MCF 10A (cell line): ENCODE data around the gene DCAF15. TPM values are rescaled to one million over a fixed set of nuclear protein-coding genes. Genes with fewer than 3 reads are reported as not detected.

Source experiments
- BruUV-seq: library from RNA; stranded (reverse); fragments of 400-500 nt; replicated peaks from 2 replicates; lab custom pipeline; 2021; lab: Mats Ljungman, UMichigan
- CTCF ChIA-PET: fragments of 300-600 bp; sonication (Branson Sonifier 250); formaldehyde crosslinking; extraction: SDS; loops from one replicate; lab custom pipeline; 2021; ENCODE audit warnings: antibody characterized with exemption, inconsistent platforms; lab: Yijun Ruan, JAX
- POLR2A ChIA-PET: fragments of 300-600, 350-650 bp; sonication (Branson Sonifier 250); formaldehyde crosslinking; extraction: SDS; loops from one replicate; lab custom pipeline; 2020; ENCODE audit warnings: antibody characterized with exemption, inconsistent platforms; lab: Yijun Ruan, JAX
- DNase-seq: peaks from one replicate; pipeline ENCODE4 v3.0.0-alpha.2; 2018; ENCODE audit not compliant: unreplicated experiment
- H3K27ac Mint-ChIP-seq: one replicate; pipeline ENCODE4 v1.8.0; 2022; ENCODE audit warnings: mild to moderate bottlenecking, low read depth, mixed read lengths; ENCODE audit not compliant: unreplicated experiment
- H3K27me3 Mint-ChIP-seq: one replicate; pipeline ENCODE4 v1.8.0; 2022; ENCODE audit warnings: mixed read lengths; ENCODE audit not compliant: insufficient read depth, unreplicated experiment
- H3K36me3 Mint-ChIP-seq: one replicate; pipeline ENCODE4 v1.8.0; 2022; ENCODE audit warnings: mild to moderate bottlenecking, moderate library complexity, mixed read lengths; ENCODE audit not compliant: insufficient read depth, unreplicated experiment
- H3K4me1 Mint-ChIP-seq: one replicate; pipeline ENCODE4 v1.8.0; 2022; ENCODE audit warnings: mixed read lengths; ENCODE audit not compliant: insufficient read depth, unreplicated experiment
- H3K4me3 Mint-ChIP-seq: one replicate; pipeline ENCODE4 v1.8.0; 2022; ENCODE audit warnings: mild to moderate bottlenecking, moderate library complexity, mixed read lengths; ENCODE audit not compliant: unreplicated experiment
- H3K9me3 Mint-ChIP-seq: one replicate; pipeline ENCODE4 v1.8.0; 2022; ENCODE audit warnings: mixed read lengths; ENCODE audit not compliant: unreplicated experiment
- intact Hi-C: fragments of 100-400 bp; cut with micrococcal nuclease; formaldehyde crosslinking; loops from 2 replicates; pipeline ENCODE4 v1.14.1; 2022
- total RNA-seq: library from RNA; stranded (reverse); gene quantifications from 2 replicates; pipeline ENCODE4 v1.2.3, GENCODE V29; 2022
- TF ChIP-seq, protein P1 (sequence below): fragments of 200-600 bp; IDR thresholded peaks from one replicate; pipeline ENCODE4 v1.8.0; 2022; ENCODE audit warnings: antibody characterized with exemption, mild to moderate bottlenecking; ENCODE audit not compliant: unreplicated experiment

Gene DCAF15
- total RNA-seq, 1 experiment from 2014 or later = 19.3 TPM

DNA sequence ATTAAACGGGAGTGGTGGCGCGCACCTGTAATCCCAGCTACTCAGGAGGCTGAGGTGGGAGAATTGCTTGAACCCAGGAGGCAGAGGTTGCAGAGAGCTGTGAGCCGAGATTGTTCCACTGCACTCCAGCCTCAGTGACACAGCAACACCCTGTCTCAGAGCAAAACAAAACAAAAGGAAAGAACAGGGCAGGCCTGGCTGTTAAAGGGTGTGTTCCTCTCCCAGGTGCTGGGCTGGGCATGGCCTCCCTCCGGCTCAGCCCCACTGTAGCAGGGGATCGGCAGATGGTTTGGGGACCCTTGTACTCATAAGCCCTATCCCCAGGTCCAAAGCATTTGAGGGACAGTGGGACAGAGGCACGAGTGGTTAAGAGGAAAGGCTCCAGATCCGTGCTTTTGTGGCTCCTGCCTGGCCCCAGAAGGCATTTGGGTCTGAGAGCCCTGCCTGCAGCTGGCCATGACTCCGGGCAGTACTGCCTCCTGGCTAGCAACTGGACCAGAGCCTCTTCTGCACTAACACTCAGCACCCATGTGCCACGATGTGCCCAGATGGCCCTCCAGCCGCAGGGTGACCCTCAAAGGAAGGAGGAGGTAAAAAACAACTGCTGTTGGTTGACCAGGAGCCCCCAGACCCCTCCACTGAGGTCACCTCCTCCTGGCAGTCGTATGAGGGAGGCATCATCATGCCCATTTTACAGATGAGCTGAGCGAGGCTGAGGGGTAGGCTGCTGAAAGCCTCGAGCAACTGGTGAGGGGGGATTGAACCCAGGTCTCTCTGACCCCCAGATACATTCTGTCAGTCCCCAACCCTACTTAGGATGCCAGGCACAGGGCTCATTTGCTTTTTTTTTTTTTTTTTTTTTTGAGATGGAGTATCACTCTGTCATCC, 43.8 kb downstream of the DCAF15 start:
- POLR2A ChIA-PET = interaction anchor here (0.6 kb wide), 2 partner anchors 31 to 43 kb away, joined by 3 read pairs; no protein-coding TSS in a partner anchor
- H3K4me1 Mint-ChIP-seq = no peaks in the 10 kb centered on the region
- no TSS peak for BruUV-seq
- CTCF ChIA-PET = interaction anchor here (0.6 to 1.0 kb wide), 5 partner anchors 64 to 488 kb away, joined by 3 read pairs; no protein-coding TSS in a partner anchor
- TF ChIP-seq, protein P1, sequence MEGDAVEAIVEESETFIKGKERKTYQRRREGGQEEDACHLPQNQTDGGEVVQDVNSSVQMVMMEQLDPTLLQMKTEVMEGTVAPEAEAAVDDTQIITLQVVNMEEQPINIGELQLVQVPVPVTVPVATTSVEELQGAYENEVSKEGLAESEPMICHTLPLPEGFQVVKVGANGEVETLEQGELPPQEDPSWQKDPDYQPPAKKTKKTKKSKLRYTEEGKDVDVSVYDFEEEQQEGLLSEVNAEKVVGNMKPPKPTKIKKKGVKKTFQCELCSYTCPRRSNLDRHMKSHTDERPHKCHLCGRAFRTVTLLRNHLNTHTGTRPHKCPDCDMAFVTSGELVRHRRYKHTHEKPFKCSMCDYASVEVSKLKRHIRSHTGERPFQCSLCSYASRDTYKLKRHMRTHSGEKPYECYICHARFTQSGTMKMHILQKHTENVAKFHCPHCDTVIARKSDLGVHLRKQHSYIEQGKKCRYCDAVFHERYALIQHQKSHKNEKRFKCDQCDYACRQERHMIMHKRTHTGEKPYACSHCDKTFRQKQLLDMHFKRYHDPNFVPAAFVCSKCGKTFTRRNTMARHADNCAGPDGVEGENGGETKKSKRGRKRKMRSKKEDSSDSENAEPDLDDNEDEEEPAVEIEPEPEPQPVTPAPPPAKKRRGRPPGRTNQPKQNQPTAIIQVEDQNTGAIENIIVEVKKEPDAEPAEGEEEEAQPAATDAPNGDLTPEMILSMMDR = no peak
- peaks cover 12% of the 10 kb centered on the region for H3K36me3 Mint-ChIP-seq
- DNase-seq = no peak
- H3K27me3 Mint-ChIP-seq = no peaks in the 10 kb centered on the region
- no peak overlapping the region for H3K4me3 Mint-ChIP-seq
- no peak overlapping the region for H3K27ac Mint-ChIP-seq
- no peaks in the 10 kb centered on the region for H3K9me3 Mint-ChIP-seq
- intact Hi-C loops = no loop called here

DNA sequence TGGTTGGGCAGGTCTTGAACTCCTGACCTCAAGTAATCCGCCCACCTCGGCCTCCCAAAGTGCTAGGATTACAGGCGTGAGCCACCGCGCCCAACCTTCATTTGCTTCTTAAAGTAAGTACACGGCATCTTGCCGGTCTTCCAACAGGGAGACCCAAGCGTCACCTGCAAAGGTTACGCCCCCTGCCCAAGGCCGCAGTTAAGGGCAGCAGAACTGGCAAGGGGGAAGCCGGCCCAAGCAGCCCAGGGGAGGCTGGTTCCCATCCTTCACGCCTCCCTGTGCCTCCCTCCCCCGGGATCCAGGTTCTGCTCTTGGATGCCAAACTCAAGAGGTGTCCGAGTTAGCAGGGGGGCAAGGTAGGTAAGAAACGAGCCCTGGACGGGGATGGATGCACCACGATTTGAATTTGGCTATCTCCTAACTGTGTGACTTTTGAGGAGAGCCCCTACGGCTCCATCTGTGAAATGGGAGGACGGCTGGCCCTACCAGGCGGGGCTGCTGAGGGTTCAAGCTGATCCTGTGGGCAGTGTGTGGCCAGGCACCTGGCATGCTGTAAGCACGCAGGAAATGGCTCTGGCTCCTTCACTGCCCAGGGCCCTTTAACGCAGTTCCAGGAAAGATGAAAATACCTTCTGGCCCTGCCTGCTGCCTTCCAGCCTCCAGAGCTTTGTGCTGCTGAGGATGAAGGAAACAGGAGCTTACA, 44.8 kb downstream of the DCAF15 start:
- no peaks in the 10 kb centered on the region for H3K9me3 Mint-ChIP-seq
- peaks cover 7% of the 10 kb centered on the region for H3K36me3 Mint-ChIP-seq
- no TSS peak for BruUV-seq
- no peak overlapping the region for H3K4me3 Mint-ChIP-seq
- H3K27ac Mint-ChIP-seq = no peak overlapping the region
- POLR2A ChIA-PET = no interaction called here
- H3K27me3 Mint-ChIP-seq = no peaks in the 10 kb centered on the region
- intact Hi-C loops = no loop called here
- no peaks in the 10 kb centered on the region for H3K4me1 Mint-ChIP-seq
- no peak for DNase-seq
- CTCF ChIA-PET = interaction anchor here (0.6 kb wide), 3 partner anchors 29 to 277 kb away, joined by 3 read pairs; no protein-coding TSS in a partner anchor
- TF ChIP-seq, protein P1 = no peak

DNA sequence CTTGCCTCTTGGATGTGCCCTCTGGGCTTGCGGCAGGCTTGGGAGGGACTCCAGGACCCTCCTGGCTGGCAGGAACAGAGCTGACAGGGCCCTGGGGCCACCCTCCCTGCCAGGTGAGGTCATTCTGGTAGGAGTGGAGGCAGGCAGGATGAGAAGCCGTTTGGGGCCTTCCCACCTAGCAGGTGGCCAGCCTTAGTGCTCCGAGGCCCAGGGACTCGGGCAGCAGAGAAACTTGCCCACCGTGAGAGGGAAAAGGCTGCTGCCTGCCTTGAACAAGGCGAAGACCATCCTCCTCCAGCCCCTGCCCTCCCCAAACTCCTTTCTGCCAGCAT, 45.3 kb downstream of the DCAF15 start:
- ChIA-PET CTCF (interaction anchor here (0.6 kb wide), 1 partner anchor 28 kb away, joined by 3 read pairs; no protein-coding TSS in a partner anchor), POLR2A (no interaction called here)
- no peak overlapping the region for H3K4me3 Mint-ChIP-seq
- H3K27ac Mint-ChIP-seq = no peak overlapping the region
- no TSS peak for BruUV-seq
- intact Hi-C loops = no loop called here
- H3K9me3 Mint-ChIP-seq = no peaks in the 10 kb centered on the region
- H3K27me3 Mint-ChIP-seq = no peaks in the 10 kb centered on the region
- no peak for DNase-seq
- peaks cover 13% of the 10 kb centered on the region for H3K36me3 Mint-ChIP-seq
- TF ChIP-seq, protein P1 = no peak
- no peaks in the 10 kb centered on the region for H3K4me1 Mint-ChIP-seq

DNA sequence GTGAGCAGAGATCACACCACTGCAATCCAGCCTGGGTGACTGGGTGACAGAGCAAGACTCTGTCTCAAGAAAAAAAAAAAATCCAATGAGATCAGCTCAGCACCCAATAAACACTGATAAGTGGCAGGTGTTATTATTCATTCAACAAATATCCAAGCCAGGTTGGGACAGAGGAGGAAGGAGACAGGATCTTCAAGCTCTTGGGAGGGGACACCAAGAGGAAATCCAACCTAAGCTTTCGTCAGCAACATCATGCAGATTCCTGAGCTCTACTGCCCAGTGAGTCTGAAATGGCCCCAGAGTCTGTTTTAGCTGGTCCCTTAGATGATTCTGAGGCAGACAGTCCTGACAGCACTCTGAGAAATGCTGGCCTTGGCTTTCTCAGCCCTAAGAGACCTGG, 46.1 kb downstream of the DCAF15 start:
- BruUV-seq = no TSS peak
- POLR2A ChIA-PET = no interaction called here
- no peak overlapping the region for H3K27ac Mint-ChIP-seq
- H3K27me3 Mint-ChIP-seq = no peaks in the 10 kb centered on the region
- CTCF ChIA-PET = interaction anchor here (1.0 kb wide), 1 partner anchor 45 kb away, joined by 3 read pairs; no protein-coding TSS in a partner anchor
- intact Hi-C loops = no loop called here
- H3K4me3 Mint-ChIP-seq = no peak overlapping the region
- peaks cover 14% of the 10 kb centered on the region for H3K36me3 Mint-ChIP-seq
- TF ChIP-seq, protein P1 = no peak
- H3K9me3 Mint-ChIP-seq = no peaks in the 10 kb centered on the region
- no peak for DNase-seq
- peaks cover 4% of the 10 kb centered on the region for H3K4me1 Mint-ChIP-seq
